SK-N-SH treated with all-trans-retinoic acid at 6 μM for 48 hours (cell line): ENCODE results near the gene C1QTNF12.

Source experiments
- BACH2 ChIP-seq: fragments of 250-450 bp; sonication (Bioruptor Pico); IDR thresholded peaks from 2 replicates; pipeline ENCODE4 v1.9.0; 2021; ENCODE audit warnings: mild to moderate bottlenecking, borderline replicate concordance
- ISL1 ChIP-seq: fragments of 250-450 bp; sonication (Bioruptor Pico); IDR thresholded peaks from 2 replicates; pipeline ENCODE4 v2.1.2; 2022; ENCODE audit warnings: mild to moderate bottlenecking, moderate library complexity
- OSR1 ChIP-seq: fragments of 250-450 bp; sonication (Bioruptor Pico); IDR thresholded peaks from 2 replicates; pipeline ENCODE4 v1.8.0; 2022; ENCODE audit warnings: moderate library complexity, mild to moderate bottlenecking, inconsistent platforms
- TOX ChIP-seq: fragments of 250-450 bp; sonication (Bioruptor Pico); IDR thresholded peaks from 2 replicates; pipeline ENCODE4 v1.8.0; 2021; ENCODE audit warnings: mild to moderate bottlenecking, moderate library complexity, borderline replicate concordance
- ZFP30 ChIP-seq: fragments of 450-650 bp; formaldehyde crosslinking; IDR thresholded peaks from 2 replicates; pipeline ENCODE4 v1.5.0; 2022; ENCODE audit warnings: mild to moderate bottlenecking, moderate library complexity
- TF ChIP-seq, protein P1 (sequence below): fragments of 250-450 bp; sonication (Bioruptor Pico); IDR thresholded peaks from 2 replicates; pipeline ENCODE4 v1.8.0; 2020; ENCODE audit warnings: mild to moderate bottlenecking, moderate library complexity, borderline replicate concordance
- TF ChIP-seq, protein P2 (sequence below): fragments of 250-450 bp; sonication (Bioruptor Pico); IDR thresholded peaks from 2 replicates; pipeline ENCODE4 v1.5.1; 2020; ENCODE audit warnings: low read depth, mild to moderate bottlenecking, moderate library complexity
- TF ChIP-seq, protein P3 (sequence below): fragments of 250-450 bp; sonication (Bioruptor Pico); IDR thresholded peaks from 2 replicates; pipeline ENCODE4 v1.5.1; 2021; ENCODE audit warnings: mild to moderate bottlenecking, moderate library complexity
- TF ChIP-seq, protein P4 (sequence below): fragments of 250-450 bp; sonication (Bioruptor Pico); IDR thresholded peaks from 2 replicates; pipeline ENCODE4 v1.5.0; 2020; ENCODE audit warnings: mild to moderate bottlenecking, moderate library complexity

DNA sequence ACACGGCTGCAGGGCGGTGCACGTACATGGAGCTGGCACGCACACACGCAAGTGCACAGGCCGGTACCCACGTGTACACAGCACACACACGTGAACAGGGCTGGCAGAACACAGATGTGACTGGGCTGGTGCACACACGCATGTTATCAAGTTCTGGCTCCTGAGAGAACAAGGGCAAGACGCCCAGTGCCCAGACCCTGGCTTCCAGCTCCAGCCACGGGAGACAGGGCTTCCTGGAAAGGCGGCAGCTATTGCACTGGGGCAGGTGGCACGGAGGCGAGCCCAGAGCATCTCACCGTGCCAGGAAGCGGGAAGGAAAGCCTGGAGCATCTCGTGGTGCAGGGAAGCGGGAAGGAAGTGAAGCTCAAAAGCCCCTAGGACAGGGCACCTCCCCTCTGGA, 20.6 kb downstream of the C1QTNF12 start:
- TF ChIP-seq, protein P1, sequence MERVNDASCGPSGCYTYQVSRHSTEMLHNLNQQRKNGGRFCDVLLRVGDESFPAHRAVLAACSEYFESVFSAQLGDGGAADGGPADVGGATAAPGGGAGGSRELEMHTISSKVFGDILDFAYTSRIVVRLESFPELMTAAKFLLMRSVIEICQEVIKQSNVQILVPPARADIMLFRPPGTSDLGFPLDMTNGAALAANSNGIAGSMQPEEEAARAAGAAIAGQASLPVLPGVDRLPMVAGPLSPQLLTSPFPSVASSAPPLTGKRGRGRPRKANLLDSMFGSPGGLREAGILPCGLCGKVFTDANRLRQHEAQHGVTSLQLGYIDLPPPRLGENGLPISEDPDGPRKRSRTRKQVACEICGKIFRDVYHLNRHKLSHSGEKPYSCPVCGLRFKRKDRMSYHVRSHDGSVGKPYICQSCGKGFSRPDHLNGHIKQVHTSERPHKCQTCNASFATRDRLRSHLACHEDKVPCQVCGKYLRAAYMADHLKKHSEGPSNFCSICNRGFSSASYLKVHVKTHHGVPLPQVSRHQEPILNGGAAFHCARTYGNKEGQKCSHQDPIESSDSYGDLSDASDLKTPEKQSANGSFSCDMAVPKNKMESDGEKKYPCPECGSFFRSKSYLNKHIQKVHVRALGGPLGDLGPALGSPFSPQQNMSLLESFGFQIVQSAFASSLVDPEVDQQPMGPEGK (CRISPR knock-in tag), result no peak
- TF ChIP-seq BACH2 (no peak), TOX (CRISPR knock-in tag) (no peak), ZFP30 (CRISPR knock-in tag) (no peak), OSR1 (CRISPR knock-in tag) (no peak), ISL1 (no peak)
- TF ChIP-seq, protein P2, sequence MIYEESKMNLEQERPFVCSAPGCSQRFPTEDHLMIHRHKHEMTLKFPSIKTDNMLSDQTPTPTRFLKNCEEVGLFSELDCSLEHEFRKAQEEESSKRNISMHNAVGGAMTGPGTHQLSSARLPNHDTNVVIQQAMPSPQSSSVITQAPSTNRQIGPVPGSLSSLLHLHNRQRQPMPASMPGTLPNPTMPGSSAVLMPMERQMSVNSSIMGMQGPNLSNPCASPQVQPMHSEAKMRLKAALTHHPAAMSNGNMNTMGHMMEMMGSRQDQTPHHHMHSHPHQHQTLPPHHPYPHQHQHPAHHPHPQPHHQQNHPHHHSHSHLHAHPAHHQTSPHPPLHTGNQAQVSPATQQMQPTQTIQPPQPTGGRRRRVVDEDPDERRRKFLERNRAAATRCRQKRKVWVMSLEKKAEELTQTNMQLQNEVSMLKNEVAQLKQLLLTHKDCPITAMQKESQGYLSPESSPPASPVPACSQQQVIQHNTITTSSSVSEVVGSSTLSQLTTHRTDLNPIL (CRISPR knock-in tag), result no peak
- TF ChIP-seq, protein P3, sequence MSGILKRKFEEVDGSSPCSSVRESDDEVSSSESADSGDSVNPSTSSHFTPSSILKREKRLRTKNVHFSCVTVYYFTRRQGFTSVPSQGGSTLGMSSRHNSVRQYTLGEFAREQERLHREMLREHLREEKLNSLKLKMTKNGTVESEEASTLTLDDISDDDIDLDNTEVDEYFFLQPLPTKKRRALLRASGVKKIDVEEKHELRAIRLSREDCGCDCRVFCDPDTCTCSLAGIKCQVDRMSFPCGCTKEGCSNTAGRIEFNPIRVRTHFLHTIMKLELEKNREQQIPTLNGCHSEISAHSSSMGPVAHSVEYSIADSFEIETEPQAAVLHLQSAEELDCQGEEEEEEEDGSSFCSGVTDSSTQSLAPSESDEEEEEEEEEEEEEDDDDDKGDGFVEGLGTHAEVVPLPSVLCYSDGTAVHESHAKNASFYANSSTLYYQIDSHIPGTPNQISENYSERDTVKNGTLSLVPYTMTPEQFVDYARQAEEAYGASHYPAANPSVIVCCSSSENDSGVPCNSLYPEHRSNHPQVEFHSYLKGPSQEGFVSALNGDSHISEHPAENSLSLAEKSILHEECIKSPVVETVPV (CRISPR knock-in tag), result no peak
- TF ChIP-seq, protein P4, sequence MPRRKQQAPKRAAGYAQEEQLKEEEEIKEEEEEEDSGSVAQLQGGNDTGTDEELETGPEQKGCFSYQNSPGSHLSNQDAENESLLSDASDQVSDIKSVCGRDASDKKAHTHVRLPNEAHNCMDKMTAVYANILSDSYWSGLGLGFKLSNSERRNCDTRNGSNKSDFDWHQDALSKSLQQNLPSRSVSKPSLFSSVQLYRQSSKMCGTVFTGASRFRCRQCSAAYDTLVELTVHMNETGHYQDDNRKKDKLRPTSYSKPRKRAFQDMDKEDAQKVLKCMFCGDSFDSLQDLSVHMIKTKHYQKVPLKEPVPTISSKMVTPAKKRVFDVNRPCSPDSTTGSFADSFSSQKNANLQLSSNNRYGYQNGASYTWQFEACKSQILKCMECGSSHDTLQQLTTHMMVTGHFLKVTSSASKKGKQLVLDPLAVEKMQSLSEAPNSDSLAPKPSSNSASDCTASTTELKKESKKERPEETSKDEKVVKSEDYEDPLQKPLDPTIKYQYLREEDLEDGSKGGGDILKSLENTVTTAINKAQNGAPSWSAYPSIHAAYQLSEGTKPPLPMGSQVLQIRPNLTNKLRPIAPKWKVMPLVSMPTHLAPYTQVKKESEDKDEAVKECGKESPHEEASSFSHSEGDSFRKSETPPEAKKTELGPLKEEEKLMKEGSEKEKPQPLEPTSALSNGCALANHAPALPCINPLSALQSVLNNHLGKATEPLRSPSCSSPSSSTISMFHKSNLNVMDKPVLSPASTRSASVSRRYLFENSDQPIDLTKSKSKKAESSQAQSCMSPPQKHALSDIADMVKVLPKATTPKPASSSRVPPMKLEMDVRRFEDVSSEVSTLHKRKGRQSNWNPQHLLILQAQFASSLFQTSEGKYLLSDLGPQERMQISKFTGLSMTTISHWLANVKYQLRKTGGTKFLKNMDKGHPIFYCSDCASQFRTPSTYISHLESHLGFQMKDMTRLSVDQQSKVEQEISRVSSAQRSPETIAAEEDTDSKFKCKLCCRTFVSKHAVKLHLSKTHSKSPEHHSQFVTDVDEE (CRISPR knock-in tag), result no peak
